WTC11 (cell line): ENCODE results near the gene ZDHHC14. TPM values are rescaled to one million over a fixed set of nuclear protein-coding genes. Genes with fewer than 3 reads are reported as not detected.
"Not testable (repeated sequence)": the region's sequence is repeated elsewhere in the genome, so short reads cannot be mapped to it uniquely, and the experiment has no call there.

Source experiments
- ATAC-seq: fragments of 200-7000 bp; cut with Tn5 transposase; 2 replicates; pipeline ENCODE4 v1.10.0; 2021; ENCODE audit warnings: mild to moderate bottlenecking, moderate library complexity
- CTCF ChIA-PET: fragments of 300-600 bp; sonication (Branson Sonifier 250); formaldehyde crosslinking; loops from one replicate; lab custom pipeline; 2021; ENCODE audit warnings: antibody characterized with exemption; lab: Charles Lee
- POLR2A ChIA-PET: fragments of 350-600 bp; sonication (Branson Sonifier 250); formaldehyde crosslinking; loops from one replicate; lab custom pipeline; 2021; ENCODE audit warnings: antibody characterized with exemption; lab: Charles Lee
- DNase-seq: peaks from one replicate; pipeline ENCODE4 v3.0.0; 2021; ENCODE audit warnings: low spot score
- H3K27ac Mint-ChIP-seq: 2 replicates; pipeline ENCODE4 v1.8.0; 2021; ENCODE audit warnings: mixed read lengths
- H3K27me3 Mint-ChIP-seq: 2 replicates; pipeline ENCODE4 v1.8.0; 2021; ENCODE audit warnings: low read depth, mild to moderate bottlenecking, moderate library complexity, mixed read lengths
- H3K36me3 Mint-ChIP-seq: 2 replicates; pipeline ENCODE4 v1.8.0; 2021; ENCODE audit warnings: mixed read lengths
- H3K4me1 Mint-ChIP-seq: 2 replicates; pipeline ENCODE4 v1.8.0; 2022; ENCODE audit warnings: mixed read lengths
- H3K4me3 Mint-ChIP-seq: 2 replicates; pipeline ENCODE4 v1.8.0; 2021; ENCODE audit warnings: mild to moderate bottlenecking, moderate library complexity, mixed read lengths
- H3K9me3 Mint-ChIP-seq: 2 replicates; pipeline ENCODE4 v1.8.0; 2021; ENCODE audit warnings: mixed read lengths
- CREB1 ChIP-seq: sonication (generic); formaldehyde crosslinking; IDR thresholded peaks from 2 replicates; pipeline ENCODE4 v1.8.0; 2023; ENCODE audit warnings: mild to moderate bottlenecking, missing genetic modification reagents
- FOXP1 ChIP-seq: sonication (generic); formaldehyde crosslinking; IDR thresholded peaks from 2 replicates; pipeline ENCODE4 v1.8.0; 2022; ENCODE audit warnings: missing genetic modification reagents, mild to moderate bottlenecking, moderate library complexity, borderline replicate concordance
- RELA ChIP-seq: sonication (generic); formaldehyde crosslinking; IDR thresholded peaks from 2 replicates; pipeline ENCODE4 v1.8.1; 2022; ENCODE audit warnings: missing genetic modification reagents, mild to moderate bottlenecking, borderline replicate concordance
- SMAD4 ChIP-seq: sonication (generic); formaldehyde crosslinking; IDR thresholded peaks from 2 replicates; pipeline ENCODE4 v1.8.0; 2022; ENCODE audit warnings: mild to moderate bottlenecking, missing genetic modification reagents
- TEAD4 ChIP-seq: sonication (generic); formaldehyde crosslinking; IDR thresholded peaks from 2 replicates; pipeline ENCODE4 v1.8.0; 2022; ENCODE audit warnings: mild to moderate bottlenecking, missing genetic modification reagents
- ZBTB21 ChIP-seq: sonication (generic); formaldehyde crosslinking; IDR thresholded peaks from 2 replicates; pipeline ENCODE4 v1.8.1; 2023; ENCODE audit warnings: mild to moderate bottlenecking, missing genetic modification reagents, borderline replicate concordance
- ZNF219 ChIP-seq: sonication (generic); formaldehyde crosslinking; IDR thresholded peaks from 2 replicates; pipeline ENCODE4 v1.8.0; 2023; ENCODE audit warnings: missing genetic modification reagents, mild to moderate bottlenecking, borderline replicate concordance
- ZNF423 ChIP-seq: fragments of 250-450 bp; sonication (Bioruptor Pico); IDR thresholded peaks from 2 replicates; pipeline ENCODE4 v2.1.2; 2022; ENCODE audit warnings: mild to moderate bottlenecking, moderate library complexity
- ZNF671 ChIP-seq: fragments of 250-450 bp; sonication (Bioruptor Pico); IDR thresholded peaks from 2 replicates; pipeline ENCODE4 v1.8.0; 2021; ENCODE audit warnings: mild to moderate bottlenecking
- total RNA-seq: library from RNA; stranded (reverse); gene quantifications from 3 replicates; pipeline ENCODE4 v1.2.3, GENCODE V29; 2021
- TF ChIP-seq, protein P1 (sequence below): sonication (generic); formaldehyde crosslinking; IDR thresholded peaks from 2 replicates; pipeline ENCODE4 v1.8.1; 2023; ENCODE audit warnings: mild to moderate bottlenecking, missing genetic modification reagents
- TF ChIP-seq, protein P2 (sequence below): fragments of 250-450 bp; sonication (Bioruptor Pico); IDR thresholded peaks from 2 replicates; pipeline ENCODE4 v1.9.0; 2021; ENCODE audit warnings: moderate library complexity, mild to moderate bottlenecking, inconsistent platforms, borderline replicate concordance
- TF ChIP-seq, protein P3 (sequence below): sonication (generic); formaldehyde crosslinking; IDR thresholded peaks from 2 replicates; pipeline ENCODE4 v1.8.0; 2023; ENCODE audit warnings: missing genetic modification reagents
- TF ChIP-seq, protein P4 (sequence below): sonication (generic); formaldehyde crosslinking; IDR thresholded peaks from 2 replicates; pipeline ENCODE4 v1.8.1; 2023; ENCODE audit warnings: mild to moderate bottlenecking, missing genetic modification reagents, borderline replicate concordance
- TF ChIP-seq, protein P5 (sequence below): sonication (generic); formaldehyde crosslinking; IDR thresholded peaks from 2 replicates; pipeline ENCODE4 v1.8.0; 2022; ENCODE audit warnings: missing genetic modification reagents
- TF ChIP-seq, protein P6 (sequence below): sonication (generic); formaldehyde crosslinking; IDR thresholded peaks from 2 replicates; pipeline ENCODE4 v1.8.1; 2022; ENCODE audit warnings: missing genetic modification reagents, borderline replicate concordance
- TF ChIP-seq, protein P7 (sequence below): sonication (generic); formaldehyde crosslinking; conservative IDR thresholded peaks from 2 replicates; pipeline ENCODE4 v1.8.1; 2022; ENCODE audit warnings: mild to moderate bottlenecking, missing genetic modification reagents
- TF ChIP-seq, protein P8 (sequence below): sonication (generic); formaldehyde crosslinking; IDR thresholded peaks from 2 replicates; pipeline ENCODE4 v1.8.0; 2022; ENCODE audit warnings: mild to moderate bottlenecking, missing genetic modification reagents

ZDHHC14 gene
- total RNA-seq, 1 experiment from 2014 or later: 6.6 TPM

DNA sequence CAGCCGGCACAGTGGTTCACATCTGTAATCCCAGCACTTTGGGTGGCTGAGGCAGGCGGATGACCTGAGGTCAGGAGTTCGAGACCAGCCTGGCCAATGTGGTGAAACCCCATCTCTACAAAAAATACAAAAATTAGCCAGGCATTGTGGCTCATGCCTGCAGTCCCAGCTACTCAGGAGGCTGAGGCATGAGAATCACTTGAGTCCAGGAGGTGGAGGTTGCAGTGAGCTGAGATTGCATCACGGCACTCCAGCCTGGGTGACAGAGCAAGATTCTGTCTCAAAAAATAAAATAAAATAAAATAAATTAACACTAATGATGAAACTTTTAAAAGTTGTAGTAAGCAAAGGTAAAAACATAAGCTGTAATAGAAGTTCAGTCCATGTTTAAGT is 82.7 kb downstream of the ZDHHC14 start:
- not testable (repeated sequence) for ATAC-seq

DNA sequence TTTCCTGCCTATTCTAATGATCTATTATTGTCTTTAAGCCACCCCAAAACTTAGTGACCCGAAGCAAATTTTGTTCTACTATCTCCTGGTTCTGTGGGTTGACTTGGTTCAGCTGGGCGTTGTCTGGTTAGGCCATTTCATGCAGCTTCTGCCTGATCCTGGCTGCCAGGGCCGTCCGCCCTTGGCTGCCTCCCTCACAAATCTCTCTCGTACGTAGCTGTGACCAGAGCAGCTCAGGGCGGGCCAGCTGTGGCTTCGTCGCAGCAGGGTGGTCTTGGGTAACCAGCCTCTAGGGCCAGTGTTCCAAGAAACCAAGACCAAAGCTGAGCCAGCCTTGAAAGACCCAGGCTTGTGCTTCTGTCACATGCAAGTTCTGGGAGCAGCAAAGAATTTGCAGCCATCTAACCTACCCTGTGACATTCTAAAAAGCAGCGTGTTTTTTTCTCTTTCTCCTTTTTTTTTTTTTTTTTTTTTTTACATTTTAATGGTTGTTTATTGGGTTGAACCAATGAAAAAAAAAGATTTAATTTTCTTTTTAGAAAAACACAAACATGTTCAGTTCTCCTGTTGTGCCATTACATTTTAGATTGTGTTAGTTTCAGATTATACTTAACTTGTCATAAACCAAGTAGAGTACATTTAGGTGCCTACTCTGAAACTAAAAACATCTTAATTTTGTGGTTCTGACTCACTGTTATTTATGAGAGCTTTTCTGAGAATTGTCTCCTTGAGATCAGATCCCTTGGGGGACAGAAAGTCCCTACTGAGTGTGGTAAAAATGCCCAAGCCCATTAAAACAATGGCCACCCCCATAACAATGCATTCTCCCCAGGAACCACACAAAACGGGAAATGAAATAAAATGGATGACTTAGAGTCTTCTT is 83.9 kb downstream of the ZDHHC14 start:
- Mint-ChIP-seq H3K27me3 (no peaks in the 10 kb centered on the region; the same call in 1 of the 2 replicates), H3K27ac (peak overlapping the region; percentile 44; the same call in 1 of the 2 replicates), H3K9me3 (no peaks in the 10 kb centered on the region), H3K4me3 (peak overlapping the region; percentile 5; the same call in 1 of the 2 replicates), H3K36me3 (no peaks in the 10 kb centered on the region), H3K4me1 (peaks cover 40% of the 10 kb centered on the region)
- ChIA-PET POLR2A (interaction anchor here (0.5 to 0.6 kb wide), 2 partner anchors 30 to 294 kb away, joined by 3 read pairs; no protein-coding TSS in a partner anchor), CTCF (interaction anchor here (0.9 to 1.5 kb wide), 2 partner anchors 150 to 159 kb away, joined by 3 read pairs; no protein-coding TSS in a partner anchor)
- peak; percentile 40 for ATAC-seq
- no peak for DNase-seq
- TF ChIP-seq, protein P1, sequence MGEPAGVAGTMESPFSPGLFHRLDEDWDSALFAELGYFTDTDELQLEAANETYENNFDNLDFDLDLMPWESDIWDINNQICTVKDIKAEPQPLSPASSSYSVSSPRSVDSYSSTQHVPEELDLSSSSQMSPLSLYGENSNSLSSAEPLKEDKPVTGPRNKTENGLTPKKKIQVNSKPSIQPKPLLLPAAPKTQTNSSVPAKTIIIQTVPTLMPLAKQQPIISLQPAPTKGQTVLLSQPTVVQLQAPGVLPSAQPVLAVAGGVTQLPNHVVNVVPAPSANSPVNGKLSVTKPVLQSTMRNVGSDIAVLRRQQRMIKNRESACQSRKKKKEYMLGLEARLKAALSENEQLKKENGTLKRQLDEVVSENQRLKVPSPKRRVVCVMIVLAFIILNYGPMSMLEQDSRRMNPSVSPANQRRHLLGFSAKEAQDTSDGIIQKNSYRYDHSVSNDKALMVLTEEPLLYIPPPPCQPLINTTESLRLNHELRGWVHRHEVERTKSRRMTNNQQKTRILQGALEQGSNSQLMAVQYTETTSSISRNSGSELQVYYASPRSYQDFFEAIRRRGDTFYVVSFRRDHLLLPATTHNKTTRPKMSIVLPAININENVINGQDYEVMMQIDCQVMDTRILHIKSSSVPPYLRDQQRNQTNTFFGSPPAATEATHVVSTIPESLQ (CRISPR knock-in tag): no peak
- TF ChIP-seq FOXP1 (CRISPR knock-in tag): no peak
- TF ChIP-seq CREB1 (CRISPR knock-in tag): no peak
- TF ChIP-seq, protein P2, sequence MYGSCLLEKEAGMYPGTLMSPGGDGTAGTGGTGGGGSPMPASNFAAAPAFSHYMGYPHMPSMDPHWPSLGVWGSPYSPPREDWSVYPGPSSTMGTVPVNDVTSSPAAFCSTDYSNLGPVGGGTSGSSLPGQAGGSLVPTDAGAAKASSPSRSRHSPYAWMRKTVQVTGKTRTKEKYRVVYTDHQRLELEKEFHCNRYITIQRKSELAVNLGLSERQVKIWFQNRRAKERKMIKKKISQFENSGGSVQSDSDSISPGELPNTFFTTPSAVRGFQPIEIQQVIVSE (CRISPR knock-in tag): no peak
- TF ChIP-seq, protein P3, sequence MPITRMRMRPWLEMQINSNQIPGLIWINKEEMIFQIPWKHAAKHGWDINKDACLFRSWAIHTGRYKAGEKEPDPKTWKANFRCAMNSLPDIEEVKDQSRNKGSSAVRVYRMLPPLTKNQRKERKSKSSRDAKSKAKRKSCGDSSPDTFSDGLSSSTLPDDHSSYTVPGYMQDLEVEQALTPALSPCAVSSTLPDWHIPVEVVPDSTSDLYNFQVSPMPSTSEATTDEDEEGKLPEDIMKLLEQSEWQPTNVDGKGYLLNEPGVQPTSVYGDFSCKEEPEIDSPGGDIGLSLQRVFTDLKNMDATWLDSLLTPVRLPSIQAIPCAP: no peak
- TF ChIP-seq TEAD4 (CRISPR knock-in tag): no peak
- no peak for TF ChIP-seq RELA (CRISPR knock-in tag)
- TF ChIP-seq ZNF219 (CRISPR knock-in tag): no peak
- TF ChIP-seq, protein P4, sequence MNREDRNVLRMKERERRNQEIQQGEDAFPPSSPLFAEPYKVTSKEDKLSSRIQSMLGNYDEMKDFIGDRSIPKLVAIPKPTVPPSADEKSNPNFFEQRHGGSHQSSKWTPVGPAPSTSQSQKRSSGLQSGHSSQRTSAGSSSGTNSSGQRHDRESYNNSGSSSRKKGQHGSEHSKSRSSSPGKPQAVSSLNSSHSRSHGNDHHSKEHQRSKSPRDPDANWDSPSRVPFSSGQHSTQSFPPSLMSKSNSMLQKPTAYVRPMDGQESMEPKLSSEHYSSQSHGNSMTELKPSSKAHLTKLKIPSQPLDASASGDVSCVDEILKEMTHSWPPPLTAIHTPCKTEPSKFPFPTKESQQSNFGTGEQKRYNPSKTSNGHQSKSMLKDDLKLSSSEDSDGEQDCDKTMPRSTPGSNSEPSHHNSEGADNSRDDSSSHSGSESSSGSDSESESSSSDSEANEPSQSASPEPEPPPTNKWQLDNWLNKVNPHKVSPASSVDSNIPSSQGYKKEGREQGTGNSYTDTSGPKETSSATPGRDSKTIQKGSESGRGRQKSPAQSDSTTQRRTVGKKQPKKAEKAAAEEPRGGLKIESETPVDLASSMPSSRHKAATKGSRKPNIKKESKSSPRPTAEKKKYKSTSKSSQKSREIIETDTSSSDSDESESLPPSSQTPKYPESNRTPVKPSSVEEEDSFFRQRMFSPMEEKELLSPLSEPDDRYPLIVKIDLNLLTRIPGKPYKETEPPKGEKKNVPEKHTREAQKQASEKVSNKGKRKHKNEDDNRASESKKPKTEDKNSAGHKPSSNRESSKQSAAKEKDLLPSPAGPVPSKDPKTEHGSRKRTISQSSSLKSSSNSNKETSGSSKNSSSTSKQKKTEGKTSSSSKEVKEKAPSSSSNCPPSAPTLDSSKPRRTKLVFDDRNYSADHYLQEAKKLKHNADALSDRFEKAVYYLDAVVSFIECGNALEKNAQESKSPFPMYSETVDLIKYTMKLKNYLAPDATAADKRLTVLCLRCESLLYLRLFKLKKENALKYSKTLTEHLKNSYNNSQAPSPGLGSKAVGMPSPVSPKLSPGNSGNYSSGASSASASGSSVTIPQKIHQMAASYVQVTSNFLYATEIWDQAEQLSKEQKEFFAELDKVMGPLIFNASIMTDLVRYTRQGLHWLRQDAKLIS (CRISPR knock-in tag): no peak
- no peak for TF ChIP-seq ZNF671 (CRISPR knock-in tag)
- no peak for TF ChIP-seq SMAD4 (CRISPR knock-in tag)
- TF ChIP-seq, protein P5, sequence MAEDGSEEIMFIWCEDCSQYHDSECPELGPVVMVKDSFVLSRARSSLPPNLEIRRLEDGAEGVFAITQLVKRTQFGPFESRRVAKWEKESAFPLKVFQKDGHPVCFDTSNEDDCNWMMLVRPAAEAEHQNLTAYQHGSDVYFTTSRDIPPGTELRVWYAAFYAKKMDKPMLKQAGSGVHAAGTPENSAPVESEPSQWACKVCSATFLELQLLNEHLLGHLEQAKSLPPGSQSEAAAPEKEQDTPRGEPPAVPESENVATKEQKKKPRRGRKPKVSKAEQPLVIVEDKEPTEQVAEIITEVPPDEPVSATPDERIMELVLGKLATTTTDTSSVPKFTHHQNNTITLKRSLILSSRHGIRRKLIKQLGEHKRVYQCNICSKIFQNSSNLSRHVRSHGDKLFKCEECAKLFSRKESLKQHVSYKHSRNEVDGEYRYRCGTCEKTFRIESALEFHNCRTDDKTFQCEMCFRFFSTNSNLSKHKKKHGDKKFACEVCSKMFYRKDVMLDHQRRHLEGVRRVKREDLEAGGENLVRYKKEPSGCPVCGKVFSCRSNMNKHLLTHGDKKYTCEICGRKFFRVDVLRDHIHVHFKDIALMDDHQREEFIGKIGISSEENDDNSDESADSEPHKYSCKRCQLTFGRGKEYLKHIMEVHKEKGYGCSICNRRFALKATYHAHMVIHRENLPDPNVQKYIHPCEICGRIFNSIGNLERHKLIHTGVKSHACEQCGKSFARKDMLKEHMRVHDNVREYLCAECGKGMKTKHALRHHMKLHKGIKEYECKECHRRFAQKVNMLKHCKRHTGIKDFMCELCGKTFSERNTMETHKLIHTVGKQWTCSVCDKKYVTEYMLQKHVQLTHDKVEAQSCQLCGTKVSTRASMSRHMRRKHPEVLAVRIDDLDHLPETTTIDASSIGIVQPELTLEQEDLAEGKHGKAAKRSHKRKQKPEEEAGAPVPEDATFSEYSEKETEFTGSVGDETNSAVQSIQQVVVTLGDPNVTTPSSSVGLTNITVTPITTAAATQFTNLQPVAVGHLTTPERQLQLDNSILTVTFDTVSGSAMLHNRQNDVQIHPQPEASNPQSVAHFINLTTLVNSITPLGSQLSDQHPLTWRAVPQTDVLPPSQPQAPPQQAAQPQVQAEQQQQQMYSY (CRISPR knock-in tag): no peak
- TF ChIP-seq, protein P6, sequence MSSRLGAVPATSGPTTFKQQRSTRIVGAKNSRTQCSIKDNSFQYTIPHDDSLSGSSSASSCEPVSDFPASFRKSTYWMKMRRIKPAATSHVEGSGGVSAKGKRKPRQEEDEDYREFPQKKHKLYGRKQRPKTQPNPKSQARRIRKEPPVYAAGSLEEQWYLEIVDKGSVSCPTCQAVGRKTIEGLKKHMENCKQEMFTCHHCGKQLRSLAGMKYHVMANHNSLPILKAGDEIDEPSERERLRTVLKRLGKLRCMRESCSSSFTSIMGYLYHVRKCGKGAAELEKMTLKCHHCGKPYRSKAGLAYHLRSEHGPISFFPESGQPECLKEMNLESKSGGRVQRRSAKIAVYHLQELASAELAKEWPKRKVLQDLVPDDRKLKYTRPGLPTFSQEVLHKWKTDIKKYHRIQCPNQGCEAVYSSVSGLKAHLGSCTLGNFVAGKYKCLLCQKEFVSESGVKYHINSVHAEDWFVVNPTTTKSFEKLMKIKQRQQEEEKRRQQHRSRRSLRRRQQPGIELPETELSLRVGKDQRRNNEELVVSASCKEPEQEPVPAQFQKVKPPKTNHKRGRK (CRISPR knock-in tag): no peak
- TF ChIP-seq, protein P7, sequence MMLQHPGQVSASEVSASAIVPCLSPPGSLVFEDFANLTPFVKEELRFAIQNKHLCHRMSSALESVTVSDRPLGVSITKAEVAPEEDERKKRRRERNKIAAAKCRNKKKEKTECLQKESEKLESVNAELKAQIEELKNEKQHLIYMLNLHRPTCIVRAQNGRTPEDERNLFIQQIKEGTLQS (CRISPR knock-in tag): no peak
- TF ChIP-seq, protein P8, sequence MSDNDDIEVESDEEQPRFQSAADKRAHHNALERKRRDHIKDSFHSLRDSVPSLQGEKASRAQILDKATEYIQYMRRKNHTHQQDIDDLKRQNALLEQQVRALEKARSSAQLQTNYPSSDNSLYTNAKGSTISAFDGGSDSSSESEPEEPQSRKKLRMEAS: no peak
- TF ChIP-seq ZNF423 (CRISPR knock-in tag): no peak
- no peak for TF ChIP-seq ZBTB21 (CRISPR knock-in tag)

More for the DNA sequence above, 82.7 kb downstream of the ZDHHC14 start:
- CTCF ChIA-PET: interaction anchor here (0.5 to 1.5 kb wide), 5 partner anchors 84 to 608 kb away, joined by 3 to 4 read pairs (median 3); no protein-coding TSS in a partner anchor
- TF ChIP-seq ZNF423 (CRISPR knock-in tag): peak; percentile 2; the same call in 1 of the 2 replicates
- TF ChIP-seq, all 79 proteins: peak for 1; not testable (repeated sequence) for 78
- H3K4me3 Mint-ChIP-seq, POLR2A ChIA-PET, H3K36me3 Mint-ChIP-seq, H3K27ac Mint-ChIP-seq, H3K27me3 Mint-ChIP-seq, DNase-seq, H3K9me3 Mint-ChIP-seq: not testable (repeated sequence)
- H3K4me1 Mint-ChIP-seq: peaks cover 40% of the 10 kb centered on the region
